NCI-H2171 (cell line): Measurements from ENCODE around the gene U2AF1.
"Not testable (repeated sequence)": the region's sequence is repeated elsewhere in the genome, so short reads cannot be mapped to it uniquely, and the experiment has no call there.

Experiments
- DNase-seq: peaks from one replicate; lab custom pipeline; 2025; lab: John Stamatoyannopoulos, UW

U2AF1 gene

DNA sequence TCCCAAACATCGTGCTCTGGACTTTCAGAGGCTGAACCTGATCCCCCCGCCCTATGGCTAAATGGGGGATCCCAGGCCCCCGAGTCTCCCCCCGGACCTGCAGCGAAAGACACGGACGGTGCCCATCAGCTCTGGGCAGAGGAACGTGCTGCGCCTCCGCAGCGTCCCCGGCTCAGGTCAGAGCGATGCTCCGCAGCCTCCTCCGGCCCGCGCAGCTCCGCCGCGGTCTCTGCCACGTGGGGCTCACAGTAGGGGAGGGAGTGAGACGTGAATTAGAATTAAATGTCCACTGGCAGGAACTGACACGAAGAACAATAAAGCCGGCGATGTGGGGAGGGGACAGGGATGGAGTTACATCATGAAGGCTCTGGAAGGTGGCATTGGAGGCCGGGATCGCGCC, 30.7 kb downstream of the U2AF1 start:
- DNase-seq = not testable (repeated sequence)

GRCh38 chr21:43076023-43076637, 31.2 kb downstream of the U2AF1 start:
- not testable (repeated sequence) for DNase-seq

GRCh38 chr21:43075170-43076022, 32.0 kb downstream of the U2AF1 start, which contains the start of gene CBS:
Gene CBS (minus strand): TSS chr21:43075835. CDS start chr21:43072193, 3,642 bp downstream.
- DNase-seq = not testable (repeated sequence)

GRCh38 chr21:43074401-43075169, 32.8 kb downstream of the U2AF1 start:
- not testable (repeated sequence) for DNase-seq

DNA sequence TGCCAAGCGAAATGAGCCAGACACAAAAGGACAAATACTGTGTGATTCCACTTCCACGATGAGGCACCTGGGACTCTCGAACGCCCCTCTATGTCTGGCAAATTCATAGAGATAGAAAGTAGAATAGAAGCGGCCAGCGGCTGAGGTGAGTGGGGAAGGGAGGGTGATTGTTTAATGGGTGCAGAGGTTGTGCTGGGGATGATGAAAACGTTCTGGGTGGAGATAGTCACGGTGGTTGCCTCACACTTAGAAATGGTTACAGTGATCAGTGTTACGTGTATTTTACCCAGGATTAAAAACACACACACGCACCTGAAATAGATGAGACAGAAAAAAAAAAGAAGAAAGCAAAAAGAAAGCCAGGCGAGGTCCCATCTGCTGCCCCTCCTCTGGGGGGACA, 34.6 kb downstream of the U2AF1 start:
- not testable (repeated sequence) for DNase-seq

DNA sequence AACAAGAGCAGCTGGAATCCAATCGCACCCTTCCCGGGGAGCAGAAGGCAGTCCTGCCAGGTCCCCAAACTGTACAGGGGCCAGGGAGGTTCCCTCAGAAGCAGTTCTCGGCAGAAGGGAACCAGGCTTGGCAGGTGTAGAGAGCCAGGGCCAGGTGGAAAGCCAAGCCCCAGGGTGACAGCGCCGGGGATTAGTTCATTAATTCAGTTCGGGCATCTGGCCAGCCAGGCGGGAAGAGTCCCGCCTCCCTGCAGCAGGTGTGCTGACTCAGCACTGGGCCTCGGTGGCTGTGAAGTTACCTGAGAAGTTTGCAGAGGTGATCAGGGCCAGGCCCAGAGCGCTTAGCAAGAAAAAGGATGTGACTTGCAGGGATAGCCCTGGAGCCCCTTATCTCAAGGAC, 37.7 kb downstream of the U2AF1 start:
- not testable (repeated sequence) for DNase-seq

DNA sequence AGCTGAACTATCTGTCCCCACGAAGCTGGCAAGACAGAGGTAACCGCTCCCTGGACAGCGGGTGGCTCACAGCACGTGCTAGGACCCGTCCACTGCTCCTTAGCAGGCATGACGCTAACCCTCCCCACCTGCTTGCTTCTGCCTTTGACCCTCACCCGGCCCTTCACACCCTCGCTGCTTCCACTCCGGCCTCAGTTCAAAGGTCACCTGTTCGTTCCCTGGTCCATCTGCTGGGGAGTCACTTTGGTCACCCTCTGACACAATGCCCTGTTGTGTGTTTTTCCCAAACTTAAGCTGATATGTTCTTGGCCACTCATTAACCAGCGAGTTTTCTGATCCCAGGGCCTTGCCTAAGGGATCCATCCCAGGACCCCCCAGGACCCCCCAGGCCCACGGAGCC, 39.3 kb downstream of the U2AF1 start:
- not testable (repeated sequence) for DNase-seq

DNA sequence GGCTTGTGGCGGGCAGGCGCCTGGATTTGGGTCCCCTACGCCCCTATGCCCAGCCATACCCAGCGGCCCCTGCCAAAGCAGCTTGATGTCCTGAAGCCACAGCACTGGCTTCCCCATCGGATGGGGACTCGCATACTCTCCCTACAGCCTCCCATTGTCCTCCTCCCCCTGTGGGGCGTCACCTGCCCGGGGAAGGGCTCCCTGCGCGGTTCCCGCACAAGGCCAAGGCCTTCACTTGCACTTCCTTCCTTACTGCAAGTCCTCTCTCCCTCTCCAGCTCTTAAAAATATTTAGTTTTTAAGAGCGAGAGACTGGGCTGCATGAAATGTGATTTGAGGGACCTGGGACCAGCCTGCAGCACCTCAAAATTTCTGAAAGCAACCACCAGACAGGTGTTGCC, 40.7 kb downstream of the U2AF1 start:
- not testable (repeated sequence) for DNase-seq

GRCh38 chr21:43065991-43066390, 41.4 kb downstream of the U2AF1 start:
- not testable (repeated sequence) for DNase-seq

- DNase-seq = not testable (repeated sequence)
Measured at GRCh38 chr21:43064265-43064917, 43.0 kb downstream of the U2AF1 start.

DNA sequence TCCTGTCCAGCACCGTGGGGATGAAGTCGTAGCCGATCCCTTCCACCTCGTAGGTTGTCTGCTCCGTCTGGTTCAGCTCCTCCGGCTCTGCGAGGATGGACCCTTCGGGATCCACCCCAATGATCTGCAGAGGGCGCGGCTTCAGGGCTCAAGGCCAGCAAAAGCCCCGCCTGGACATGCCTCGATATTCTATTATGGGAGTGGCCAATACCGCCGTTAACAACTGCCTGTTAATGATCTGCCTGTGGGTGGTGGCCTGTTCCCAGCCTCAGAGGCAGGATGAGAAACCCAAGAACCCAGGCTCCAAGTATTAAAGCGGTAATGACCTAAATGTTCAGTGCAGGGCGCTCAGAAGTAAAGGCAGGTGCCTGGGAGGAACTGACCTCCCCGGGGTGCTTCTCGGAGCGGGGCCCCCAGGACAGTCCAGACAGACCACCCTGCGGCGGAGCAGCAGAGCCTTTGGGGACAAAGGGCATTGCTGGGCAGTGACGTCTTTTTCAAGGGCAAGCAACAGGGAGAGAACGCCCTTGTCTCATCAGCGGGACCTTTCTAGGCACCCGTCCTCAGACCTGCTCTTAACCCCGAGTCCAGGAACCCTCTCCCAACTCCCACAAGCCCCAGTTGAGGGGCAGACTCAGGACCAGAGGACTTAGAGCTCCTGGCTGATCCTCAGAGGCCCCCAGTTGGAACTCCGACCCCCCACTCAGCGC, 44.3 kb downstream of the U2AF1 start:
- not testable (repeated sequence) for DNase-seq

GRCh38 chr21:43053112-43053511, 54.3 kb downstream of the U2AF1 start:
- not testable (repeated sequence) for DNase-seq

DNA sequence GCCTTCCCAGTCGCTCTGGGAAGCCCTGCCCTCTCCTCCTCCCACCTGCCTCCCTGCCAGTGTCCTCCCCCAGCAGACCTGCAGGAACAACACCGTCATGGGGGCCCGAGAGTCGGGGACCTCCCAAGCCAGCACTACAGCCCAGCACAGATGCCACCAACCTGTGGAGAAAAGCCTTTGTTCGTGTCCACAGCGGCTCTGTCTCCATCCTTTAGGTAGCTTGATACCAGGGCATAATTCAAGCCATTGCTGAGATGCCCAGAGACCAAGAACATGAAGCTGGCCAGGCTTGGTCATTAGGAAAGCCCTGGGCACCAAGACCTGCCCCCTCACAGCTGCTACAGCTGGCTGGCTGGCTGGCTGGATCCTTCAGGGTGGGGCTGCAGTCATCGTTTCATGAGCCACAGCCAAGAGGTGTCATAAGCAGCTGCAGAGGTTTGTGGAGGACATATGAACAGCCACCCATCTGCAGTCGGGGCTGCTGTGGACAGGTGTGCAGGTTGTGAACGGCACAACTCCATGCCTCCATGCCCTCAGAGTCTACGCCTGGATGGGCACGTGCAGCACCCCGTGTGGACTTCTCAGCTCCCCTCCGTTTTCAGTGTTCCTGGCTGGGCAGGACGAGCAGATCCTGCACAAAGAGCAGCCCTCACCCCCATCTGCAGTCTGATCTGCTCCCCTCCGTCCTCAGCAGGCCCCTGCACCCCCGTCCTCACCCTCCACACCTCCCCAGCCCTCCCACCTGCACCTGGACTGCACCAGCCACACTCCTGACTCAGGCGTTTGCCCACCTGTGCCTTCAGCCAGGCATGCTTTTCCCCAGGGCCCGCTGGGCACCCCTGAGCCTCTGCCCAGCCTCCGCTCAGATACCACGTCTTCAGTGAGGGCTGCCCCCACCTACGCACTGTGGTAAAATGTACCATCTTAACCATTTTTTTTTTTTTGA, 61.2 kb downstream of the U2AF1 start:
- not testable (repeated sequence) for DNase-seq

- not testable (repeated sequence) for DNase-seq
Measured at GRCh38 chr21:43045165-43045875, 62.0 kb downstream of the U2AF1 start.

GRCh38 chr21:43044547-43044946, 62.8 kb downstream of the U2AF1 start:
- not testable (repeated sequence) for DNase-seq

GRCh38 chr21:43043291-43043690, 64.1 kb downstream of the U2AF1 start:
- DNase-seq = not testable (repeated sequence)
